NT2/D1 (cell line): ENCODE results near the gene DSG3.
"Not testable (repeated sequence)": the region's sequence is repeated elsewhere in the genome, so short reads cannot be mapped to it uniquely, and the experiment has no call there.

Experiments
- DNase-seq: peaks from one replicate; pipeline ENCODE4 v3.0.0-alpha.2; 2011; ENCODE audit warnings: low read depth, low spot score
- H3K27me3 ChIP-seq: 2 replicates; pipeline ENCODE4 v1.6.0; 2011; ENCODE audit warnings: mild to moderate bottlenecking; ENCODE audit not compliant: insufficient read length, insufficient read depth
- H3K36me3 ChIP-seq: 2 replicates; pipeline ENCODE4 v1.6.1; 2011; ENCODE audit warnings: mild to moderate bottlenecking, low read length, mixed read lengths; ENCODE audit not compliant: insufficient read depth, insufficient read length
- H3K4me1 ChIP-seq: 2 replicates; pipeline ENCODE4 v1.5.1; 2011; ENCODE audit not compliant: insufficient read depth, insufficient read length
- H3K4me3 ChIP-seq: 2 replicates; pipeline ENCODE4 v1.5.1; 2011; ENCODE audit warnings: low read depth; ENCODE audit not compliant: insufficient read length
- H3K9ac ChIP-seq: 2 replicates; pipeline ENCODE4 v1.6.0; 2011; ENCODE audit warnings: low read depth; ENCODE audit not compliant: insufficient read length
- H3K9me3 ChIP-seq: 2 replicates; pipeline ENCODE4 v1.5.1; 2011; ENCODE audit warnings: mild to moderate bottlenecking, low read length; ENCODE audit not compliant: insufficient read depth
- SUZ12 ChIP-seq: IDR thresholded peaks from 2 replicates; pipeline ENCODE4 v1.6.1; 2011; ENCODE audit not compliant: insufficient read length, insufficient read depth; ENCODE audit errors: extremely low read depth
- YY1 ChIP-seq: IDR thresholded peaks from 2 replicates; pipeline ENCODE4 v1.6.1; 2011; ENCODE audit not compliant: insufficient read length, insufficient read depth
- ZNF274 ChIP-seq: IDR thresholded peaks from 2 replicates; pipeline ENCODE4 v1.6.1; 2011; ENCODE audit warnings: mild to moderate bottlenecking, low read depth, low read length

Gene DSG3

DNA sequence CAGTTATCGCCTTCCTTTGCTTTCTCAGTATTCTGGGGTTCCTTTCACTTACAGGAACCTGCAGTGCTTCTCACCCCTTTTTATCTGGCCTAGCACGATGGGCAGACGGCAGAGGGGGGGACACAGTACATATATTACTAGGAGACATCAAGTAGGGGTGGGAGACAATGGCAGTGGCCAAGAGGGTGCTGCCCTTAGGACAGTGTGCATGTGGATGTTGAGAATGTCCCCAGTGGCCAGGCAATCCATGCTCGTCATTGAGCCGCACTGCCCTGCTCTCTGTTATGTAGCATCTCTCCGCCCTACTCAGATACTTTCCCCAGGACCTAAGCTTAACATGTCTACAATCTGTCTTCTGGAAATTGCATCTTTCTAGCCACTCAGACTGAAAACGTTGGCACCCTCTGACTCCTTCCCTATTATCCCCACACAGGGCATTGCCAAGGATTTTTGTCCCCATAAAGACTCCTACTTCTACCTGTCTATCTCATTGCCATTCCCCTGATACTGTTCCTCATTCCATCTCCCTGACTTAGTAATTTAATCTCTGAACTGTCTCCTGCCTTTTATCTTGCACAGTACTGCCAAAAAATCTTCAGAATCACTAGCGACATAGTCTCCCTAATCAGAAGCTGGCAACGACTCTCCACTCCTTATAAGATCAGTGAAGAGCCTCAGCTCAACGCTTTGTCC, 57.1 kb downstream of the DSG3 start:
- Histone ChIP-seq H3K4me1 (no peaks in the 10 kb centered on the region), H3K27me3 (no peaks in the 10 kb centered on the region), H3K9ac (no peak overlapping the region), H3K9me3 (peaks cover 6% of the 10 kb centered on the region; the same call in 1 of the 2 replicates), H3K4me3 (no peak overlapping the region), H3K36me3 (peaks cover 9% of the 10 kb centered on the region)
- DNase-seq = no peak
- TF ChIP-seq SUZ12 (no peak), YY1 (no peak), ZNF274 (no peak)

DNA sequence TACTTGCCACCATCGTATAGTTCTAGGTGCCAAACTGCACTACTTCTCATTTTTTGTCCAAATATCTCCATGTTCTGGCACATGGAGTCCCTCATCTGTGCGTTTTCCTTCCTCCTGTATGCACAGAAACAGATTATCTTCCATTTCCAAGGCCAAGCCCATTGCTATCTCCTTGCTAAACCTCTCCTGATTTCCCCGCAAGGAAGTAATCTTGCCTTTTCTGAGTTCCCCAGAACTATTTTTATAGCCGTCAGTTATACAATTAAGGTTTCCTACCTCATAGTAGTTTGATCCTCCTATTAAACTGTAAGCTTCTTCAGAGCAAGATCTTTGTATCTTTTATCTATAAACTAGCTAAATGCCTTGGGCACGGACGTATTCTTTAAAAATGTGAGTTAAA, 57.6 kb downstream of the DSG3 start:
- no peak for TF ChIP-seq ZNF274
- Histone ChIP-seq H3K9me3 (peaks cover 6% of the 10 kb centered on the region; the same call in 1 of the 2 replicates), H3K4me3 (no peak overlapping the region), H3K36me3 (peaks cover 8% of the 10 kb centered on the region), H3K4me1 (no peaks in the 10 kb centered on the region), H3K27me3 (no peaks in the 10 kb centered on the region), H3K9ac (no peak overlapping the region)
- DNase-seq = no peak

DNA sequence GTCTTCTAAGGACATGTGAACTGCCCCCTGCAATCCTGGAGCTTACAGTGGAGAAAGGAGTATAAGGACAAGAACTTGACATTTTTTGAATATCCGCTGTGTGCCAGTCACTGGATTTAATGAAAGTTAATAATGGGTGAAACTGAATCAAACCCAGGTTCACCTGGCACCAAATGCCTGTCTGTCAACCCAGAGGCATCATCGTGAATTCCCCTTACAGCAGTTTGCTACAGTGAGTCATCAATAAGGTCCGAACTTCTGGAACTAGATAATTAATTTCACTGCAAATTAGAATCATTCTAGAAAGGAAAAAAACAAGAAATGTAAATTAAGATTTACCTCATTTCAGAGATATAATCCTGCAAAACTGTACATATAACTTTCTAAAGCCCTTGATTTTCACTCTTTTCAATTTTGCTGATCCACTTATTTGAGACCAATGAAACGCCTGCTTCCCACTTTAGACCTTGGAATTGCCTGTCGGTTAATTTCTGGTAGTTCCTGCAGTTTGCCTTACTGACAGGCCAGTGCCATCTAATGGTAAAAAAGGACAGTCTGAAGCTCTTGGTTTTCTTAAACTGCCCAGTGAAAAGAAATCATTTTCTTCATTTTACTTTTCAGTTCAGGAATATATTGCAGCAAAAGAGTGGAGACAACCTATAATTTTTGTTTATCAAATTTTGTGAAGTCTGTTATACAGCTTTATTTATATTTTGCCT, 58.6 kb downstream of the DSG3 start:
- no peak for DNase-seq
- Histone ChIP-seq H3K27me3 (no peaks in the 10 kb centered on the region), H3K4me3 (no peak overlapping the region), H3K4me1 (no peaks in the 10 kb centered on the region), H3K9ac (no peak overlapping the region), H3K36me3 (peaks cover 3% of the 10 kb centered on the region), H3K9me3 (peaks cover 5% of the 10 kb centered on the region; the same call in 1 of the 2 replicates)
- TF ChIP-seq SUZ12 = no peak
- TF ChIP-seq ZNF274 = no peak

DNA sequence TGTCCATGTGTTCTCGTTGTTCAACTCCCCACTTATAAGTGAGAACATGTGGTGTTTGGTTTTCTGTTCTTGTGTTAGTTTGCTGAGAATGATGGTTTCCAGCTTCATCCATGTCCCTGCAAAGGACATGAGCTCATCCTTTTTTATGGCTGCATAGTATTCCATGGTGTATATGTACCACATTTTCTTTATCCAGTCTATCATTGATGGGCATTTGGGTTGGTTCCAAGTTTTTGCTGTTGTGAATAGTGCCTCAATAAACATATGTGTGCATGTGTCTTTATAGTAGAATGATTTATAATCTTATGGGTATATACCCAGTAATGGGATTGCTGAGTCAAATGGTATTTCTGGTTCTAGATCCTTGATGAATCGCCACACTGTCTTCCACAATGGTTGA, 59.6 kb downstream of the DSG3 start:
- H3K9me3 ChIP-seq, H3K36me3 ChIP-seq, H3K9ac ChIP-seq, DNase-seq, H3K27me3 ChIP-seq, H3K4me1 ChIP-seq, H3K4me3 ChIP-seq: not testable (repeated sequence)

DNA sequence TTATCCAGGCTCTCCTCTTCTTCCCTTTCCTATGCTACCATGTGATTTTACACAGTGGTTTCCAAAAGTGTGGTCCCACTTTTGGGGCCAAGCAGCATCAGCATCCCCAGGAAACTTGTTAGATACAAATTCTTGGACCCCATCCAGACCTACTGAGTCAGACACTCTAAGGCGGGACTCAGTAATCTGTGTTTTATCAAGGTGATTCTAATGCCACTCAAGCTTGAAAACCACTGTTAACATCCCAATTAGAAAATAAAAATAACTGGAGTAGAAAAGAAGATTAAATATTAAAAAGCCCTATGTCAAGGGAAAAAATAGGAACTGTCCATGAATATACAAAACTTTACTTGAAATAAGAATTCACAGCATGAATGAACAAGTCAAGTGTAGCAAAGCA, 61.2 kb downstream of the DSG3 start:
- no peaks in the 10 kb centered on the region; the same call in 1 of the 2 replicates for H3K9me3 ChIP-seq
- H3K36me3 ChIP-seq = no peaks in the 10 kb centered on the region
- peaks cover 3% of the 10 kb centered on the region for H3K4me1 ChIP-seq
- H3K4me3 ChIP-seq = no peak overlapping the region
- no peak for TF ChIP-seq ZNF274
- no peak for TF ChIP-seq SUZ12
- no peak for TF ChIP-seq YY1
- no peak overlapping the region for H3K9ac ChIP-seq
- no peak for DNase-seq
- H3K27me3 ChIP-seq = no peaks in the 10 kb centered on the region

DNA sequence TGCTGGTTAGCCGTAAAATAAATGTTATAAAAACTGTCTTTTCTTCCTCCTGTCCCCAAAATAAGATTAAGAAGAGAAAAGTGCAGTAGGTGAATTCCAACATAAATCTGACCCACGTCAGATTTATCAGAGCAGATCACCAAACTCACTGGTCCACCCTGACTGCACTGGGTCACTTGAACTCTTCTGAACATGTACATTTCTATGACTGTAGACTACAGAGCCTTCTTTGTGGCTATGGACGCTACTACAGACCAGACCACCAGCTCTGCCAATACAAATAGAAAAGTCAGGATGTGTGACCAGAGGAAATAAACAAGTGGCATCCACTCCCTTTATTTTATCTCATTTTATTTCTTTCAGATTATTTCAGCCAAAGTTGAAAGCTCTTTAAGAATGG, 62.0 kb downstream of the DSG3 start:
- Histone ChIP-seq H3K4me1 (peaks cover 3% of the 10 kb centered on the region), H3K4me3 (no peak overlapping the region), H3K36me3 (no peaks in the 10 kb centered on the region), H3K9me3 (no peaks in the 10 kb centered on the region; the same call in 1 of the 2 replicates), H3K27me3 (no peaks in the 10 kb centered on the region), H3K9ac (no peak overlapping the region)
- no peak for TF ChIP-seq ZNF274
- TF ChIP-seq SUZ12 = no peak
- no peak for TF ChIP-seq YY1
- DNase-seq = no peak

DNA sequence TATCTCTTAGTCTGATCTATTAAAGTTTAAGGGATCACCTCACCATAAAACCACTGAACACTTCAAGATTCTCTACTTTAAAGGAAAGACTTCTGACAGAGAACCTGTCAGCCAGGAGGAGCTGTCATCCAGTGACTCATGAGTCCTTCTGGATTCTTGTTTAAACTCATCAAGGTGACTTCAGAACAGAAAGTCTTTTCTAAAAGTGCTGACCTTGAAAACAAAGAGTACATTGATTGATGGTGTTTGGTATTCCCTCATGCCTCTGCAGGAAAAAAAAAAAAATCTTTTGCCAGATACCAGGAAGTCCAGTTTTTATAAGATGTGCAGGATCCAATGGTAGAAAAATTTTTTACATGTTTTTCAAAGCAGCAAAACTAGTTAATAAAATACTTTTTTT, 62.8 kb downstream of the DSG3 start:
- no peak for DNase-seq
- TF ChIP-seq YY1 (no peak), ZNF274 (no peak), SUZ12 (no peak)
- Histone ChIP-seq H3K4me1 (peaks cover 3% of the 10 kb centered on the region), H3K27me3 (no peaks in the 10 kb centered on the region), H3K9me3 (no peaks in the 10 kb centered on the region; the same call in 1 of the 2 replicates), H3K9ac (no peak overlapping the region), H3K36me3 (no peaks in the 10 kb centered on the region), H3K4me3 (no peak overlapping the region)
